PC-3 (cell line): ENCODE results near the gene UNC5C. TPM values are rescaled to one million over a fixed set of nuclear protein-coding genes. Genes with fewer than 3 reads are reported as not detected.

Experiments
- ATAC-seq: fragments of 200-7000 bp; cut with Tn5 transposase; 2 replicates; pipeline ENCODE4 v1.9.1; 2020; ENCODE audit warnings: mild to moderate bottlenecking, moderate library complexity
- BruUV-seq: library from RNA; stranded (reverse); fragments of 400-500 nt; replicated peaks from 2 replicates; lab custom pipeline; 2021; lab: Mats Ljungman, UMichigan
- CTCF ChIA-PET: fragments of 300-600 bp; sonication (Branson Sonifier 250); formaldehyde crosslinking; loops from one replicate; lab custom pipeline; 2022; ENCODE audit warnings: antibody characterized with exemption; lab: Charles Lee
- POLR2A ChIA-PET: fragments of 300-600 bp; sonication (Branson Sonifier 250); formaldehyde crosslinking; loops from one replicate; lab custom pipeline; 2022; ENCODE audit warnings: antibody characterized with exemption; ENCODE audit not compliant: unreplicated experiment; lab: Charles Lee
- DNase-seq: peaks from one replicate; pipeline ENCODE4 v3.0.0-alpha.2; 2015
- H2AFZ ChIP-seq: fragments of 300-600 bp; sonication (generic); 2 replicates; pipeline ENCODE4 v1.6.0; 2016; ENCODE audit warnings: antibody characterized with exemption, low read length
- H3F3A ChIP-seq: fragments of 300-600 bp; sonication (generic); one replicate; pipeline ENCODE4 v1.6.0; 2017; ENCODE audit warnings: antibody characterized with exemption, low read length, control low read depth, mild to moderate bottlenecking; ENCODE audit not compliant: unreplicated experiment
- H3K27ac ChIP-seq: fragments of 300-600 bp; sonication (generic); 2 replicates; pipeline ENCODE4 v1.5.1; 2016; ENCODE audit warnings: mild to moderate bottlenecking, low read length
- H3K27me3 ChIP-seq: fragments of 300-600 bp; sonication (generic); 2 replicates; pipeline ENCODE4 v1.6.1; 2016; ENCODE audit warnings: low read length, mixed read lengths
- H3K36me3 ChIP-seq: fragments of 300-600 bp; sonication (generic); 2 replicates; pipeline ENCODE4 v1.6.1; 2016; ENCODE audit warnings: low read depth, mixed run types, low read length, mixed read lengths
- H3K4me1 ChIP-seq: fragments of 300-600 bp; sonication (generic); 2 replicates; pipeline ENCODE4 v1.5.1; 2016; ENCODE audit warnings: low read length; ENCODE audit not compliant: insufficient read depth
- H3K4me2 ChIP-seq: fragments of 300-600 bp; sonication (generic); 2 replicates; pipeline ENCODE4 v1.6.0; 2016; ENCODE audit warnings: low read length
- H3K4me3 ChIP-seq: fragments of 300-600 bp; sonication (generic); 2 replicates; pipeline ENCODE4 v1.5.1; 2016; ENCODE audit warnings: mild to moderate bottlenecking, low read length, mixed read lengths
- H3K79me2 ChIP-seq: fragments of 300-600 bp; sonication (generic); 2 replicates; pipeline ENCODE4 v1.6.1; 2017; ENCODE audit warnings: low read length, mixed read lengths
- H3K9ac ChIP-seq: fragments of 300-600 bp; sonication (generic); 2 replicates; pipeline ENCODE4 v1.6.0; 2016; ENCODE audit warnings: mild to moderate bottlenecking, low read length
- H3K9me2 ChIP-seq: fragments of 300-600 bp; sonication (generic); replicated peaks from 2 replicates; pipeline ENCODE4 v1.6.1; 2016; ENCODE audit warnings: mixed run types, low read length, mixed read lengths
- H3K9me3 ChIP-seq: fragments of 300-600 bp; sonication (generic); 2 replicates; pipeline ENCODE4 v1.6.1; 2016; ENCODE audit warnings: low read length, mixed read lengths
- H4K20me1 ChIP-seq: fragments of 300-600 bp; sonication (generic); 2 replicates; pipeline ENCODE4 v1.6.1; 2016; ENCODE audit warnings: low read length, mixed read lengths
- EZH2 ChIP-seq: fragments of 300-600 bp; sonication (generic); IDR thresholded peaks from one replicate; pipeline ENCODE4 v1.6.1; 2017; ENCODE audit warnings: antibody characterized with exemption, mild to moderate bottlenecking, low read length; ENCODE audit not compliant: unreplicated experiment
- EZH2phosphoT487 ChIP-seq: fragments of 300-600 bp; sonication (generic); IDR thresholded peaks from 2 replicates; pipeline ENCODE4 v1.6.1; 2018; ENCODE audit warnings: mild to moderate bottlenecking, antibody characterized with exemption, low read length, borderline replicate concordance
- intact Hi-C: fragments of 100-400 bp; cut with micrococcal nuclease; formaldehyde crosslinking; loops from 2 replicates; pipeline ENCODE4 v1.9.0; 2023
- total RNA-seq: library from RNA; depleted of rRNA; stranded (reverse); fragments of >200 nt; gene quantifications from 2 replicates; pipeline ENCODE4 v1.2.3, GENCODE V29; 2014
- TF ChIP-seq, protein P1 (sequence below): fragments of 300-600 bp; sonication (generic); conservative IDR thresholded peaks from 2 replicates; pipeline ENCODE4 v1.5.1; 2017; ENCODE audit warnings: antibody characterized with exemption, low read depth, mild to moderate bottlenecking, low read length

UNC5C gene
- total RNA-seq, 1 experiment from 2014 or later, result not detected

DNA sequence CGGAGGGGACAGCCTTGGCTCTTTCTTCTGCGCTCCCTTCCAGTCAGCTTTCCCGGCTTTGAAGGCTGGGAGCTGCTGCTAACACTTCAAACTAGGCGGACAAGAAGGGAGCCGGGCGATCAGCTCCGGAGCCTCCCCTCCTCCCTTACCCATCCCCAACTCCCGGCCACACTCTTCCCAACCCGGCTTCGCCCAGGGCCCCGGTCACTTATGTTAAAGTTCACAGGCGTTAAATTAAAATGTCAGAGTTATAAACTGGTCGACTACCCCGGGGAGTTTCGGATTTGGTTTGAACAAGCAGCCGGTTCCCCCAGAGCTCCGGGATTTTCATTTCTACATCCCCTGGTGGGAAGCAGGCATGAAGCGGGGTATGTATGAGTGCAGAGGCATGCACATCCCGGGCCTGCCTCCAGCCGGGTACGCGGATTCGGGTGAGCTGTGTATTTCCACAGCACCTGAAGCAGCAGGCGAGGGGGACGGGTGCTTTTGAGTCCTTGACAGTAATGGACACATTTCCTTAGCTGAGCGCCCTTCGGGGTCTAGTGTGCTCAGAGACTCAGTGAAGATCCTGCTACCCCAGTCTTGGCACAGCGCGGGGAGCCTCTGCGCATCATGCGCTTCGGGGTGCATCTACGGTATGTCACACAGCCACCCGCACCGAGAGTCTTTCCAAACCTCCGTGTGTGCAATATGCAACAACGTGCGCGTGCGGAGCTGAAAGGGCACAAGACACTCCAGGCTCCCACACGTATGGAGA lies 880 bp downstream of the UNC5C start:
- Histone ChIP-seq H3K4me3 (peak overlapping the region; percentile 68), H3K9me3 (no peaks in the 10 kb centered on the region), H4K20me1 (no peaks in the 10 kb centered on the region), H3K4me1 (peaks cover 4% of the 10 kb centered on the region), H3K79me2 (no peaks in the 10 kb centered on the region), H2AFZ (peak overlapping the region; percentile 69), H3K27ac (no peak overlapping the region), H3K9ac (no peak overlapping the region), H3K9me2 (no peaks in the 10 kb centered on the region), H3K4me2 (peak overlapping the region; percentile 95), H3K36me3 (no peaks in the 10 kb centered on the region), H3K27me3 (peaks cover 47% of the 10 kb centered on the region), H3F3A (no peaks in the 10 kb centered on the region)
- DNase-seq (peak; percentile 18), ATAC-seq (peak; percentile 38)
- ChIA-PET CTCF (interaction anchor here (0.6 kb wide), 1 partner anchor 588 kb away, joined by 3 read pairs; no protein-coding TSS in a partner anchor), POLR2A (interaction anchor here (0.5 kb wide), 1 partner anchor 447 kb away, joined by 6 read pairs; no protein-coding TSS in a partner anchor)
- TF ChIP-seq EZH2, result peak; percentile 28
- TF ChIP-seq, protein P1, sequence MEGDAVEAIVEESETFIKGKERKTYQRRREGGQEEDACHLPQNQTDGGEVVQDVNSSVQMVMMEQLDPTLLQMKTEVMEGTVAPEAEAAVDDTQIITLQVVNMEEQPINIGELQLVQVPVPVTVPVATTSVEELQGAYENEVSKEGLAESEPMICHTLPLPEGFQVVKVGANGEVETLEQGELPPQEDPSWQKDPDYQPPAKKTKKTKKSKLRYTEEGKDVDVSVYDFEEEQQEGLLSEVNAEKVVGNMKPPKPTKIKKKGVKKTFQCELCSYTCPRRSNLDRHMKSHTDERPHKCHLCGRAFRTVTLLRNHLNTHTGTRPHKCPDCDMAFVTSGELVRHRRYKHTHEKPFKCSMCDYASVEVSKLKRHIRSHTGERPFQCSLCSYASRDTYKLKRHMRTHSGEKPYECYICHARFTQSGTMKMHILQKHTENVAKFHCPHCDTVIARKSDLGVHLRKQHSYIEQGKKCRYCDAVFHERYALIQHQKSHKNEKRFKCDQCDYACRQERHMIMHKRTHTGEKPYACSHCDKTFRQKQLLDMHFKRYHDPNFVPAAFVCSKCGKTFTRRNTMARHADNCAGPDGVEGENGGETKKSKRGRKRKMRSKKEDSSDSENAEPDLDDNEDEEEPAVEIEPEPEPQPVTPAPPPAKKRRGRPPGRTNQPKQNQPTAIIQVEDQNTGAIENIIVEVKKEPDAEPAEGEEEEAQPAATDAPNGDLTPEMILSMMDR, result no peak
- BruUV-seq, result no TSS peak
- intact Hi-C loops, result loop anchor here (10.0 kb wide), 2 partner anchors 383 to 807 kb away; no protein-coding TSS in a partner anchor

DNA sequence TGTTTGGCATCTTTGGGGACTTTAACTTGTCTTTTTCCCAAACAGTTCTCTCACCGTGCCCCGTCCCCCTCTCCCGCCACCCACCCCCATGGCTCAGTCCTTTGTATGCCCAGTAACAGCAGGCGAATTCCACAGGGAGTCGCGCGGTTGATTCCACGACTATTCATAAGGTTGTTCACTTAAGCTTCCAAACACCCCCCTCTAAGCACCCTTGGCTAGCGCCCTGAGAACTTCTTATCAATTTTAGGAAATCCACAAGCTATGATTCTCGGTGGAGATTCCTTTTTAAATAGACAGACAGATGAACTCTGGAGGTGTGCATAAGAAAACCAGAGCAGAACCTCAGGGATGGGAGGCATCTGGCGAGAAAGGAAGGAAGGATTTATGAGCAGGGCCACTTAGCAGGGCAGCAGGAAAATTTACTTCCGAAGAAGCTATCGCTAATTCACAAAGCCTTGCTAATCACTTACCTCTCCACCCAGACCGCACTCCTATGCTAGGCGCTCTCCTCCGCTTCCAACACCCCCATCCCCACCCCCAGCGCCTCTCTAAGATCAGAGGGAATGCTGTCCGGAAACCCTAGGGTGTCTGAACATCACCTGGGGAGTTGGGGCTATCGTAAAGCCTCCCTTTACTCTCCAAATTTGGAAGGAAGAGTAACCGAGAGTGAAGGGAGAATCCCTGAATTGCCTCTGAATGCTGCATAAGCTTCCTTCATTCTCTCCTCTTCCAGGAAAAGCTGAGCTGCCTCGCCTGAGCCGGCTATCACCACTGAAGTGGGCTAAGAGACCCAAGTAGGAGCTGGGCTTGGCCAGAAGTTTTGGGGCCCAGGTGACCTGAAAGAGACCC lies 1.7 kb downstream of the UNC5C start:
- CTCF ChIA-PET, result interaction anchor here (0.6 to 0.7 kb wide), 3 partner anchors 377 to 587 kb away, joined by 3 to 8 read pairs (median 5); no protein-coding TSS in a partner anchor
- no peaks in the 10 kb centered on the region for H3K79me2 ChIP-seq
- peaks cover 47% of the 10 kb centered on the region for H3K27me3 ChIP-seq
- peak overlapping the region; percentile 68; the same call in 1 of the 2 replicates for H3K4me3 ChIP-seq
- no peaks in the 10 kb centered on the region for H3K9me2 ChIP-seq
- H3K4me1 ChIP-seq, result peaks cover 4% of the 10 kb centered on the region
- ATAC-seq (peak; percentile 6; the same call in 1 of the 2 replicates), DNase-seq (no peak)
- peak overlapping the region; percentile 69; the same call in 1 of the 2 replicates for H2AFZ ChIP-seq
- TF ChIP-seq, protein P1, result no peak
- no peak for TF ChIP-seq EZH2
- TF ChIP-seq EZH2phosphoT487, result no peak
- intact Hi-C loops, result loop anchor here (10.0 kb wide), 2 partner anchors 382 to 808 kb away; no protein-coding TSS in a partner anchor
- POLR2A ChIA-PET, result no interaction called here
- H3K36me3 ChIP-seq, result no peaks in the 10 kb centered on the region
- H3K9me3 ChIP-seq, result no peaks in the 10 kb centered on the region
- no peak overlapping the region for H3K9ac ChIP-seq
- H3F3A ChIP-seq, result no peaks in the 10 kb centered on the region
- no peaks in the 10 kb centered on the region for H4K20me1 ChIP-seq
- no peak overlapping the region for H3K27ac ChIP-seq
- no TSS peak for BruUV-seq
- H3K4me2 ChIP-seq, result peak overlapping the region; percentile 95
